Heart right ventricle (tissue), 16 donors: Measurements from ENCODE around the gene HK1. TPM values are rescaled to one million over a fixed set of nuclear protein-coding genes. Genes with fewer than 3 reads are reported as not detected.

Experiments used
- ATAC-seq, 8 donors: fragments of 200-7000 bp; cut with Tn5 transposase; one replicate each; pipeline ENCODE4 v1.9.1; 2020; ENCODE audit warnings: mild to moderate bottlenecking in 8 of 8, moderate library complexity in 8 of 8, moderate number of reproducible peaks in 1 of 8
- DNase-seq, 2 donors: peaks; one replicate each; pipeline ENCODE4 v3.0.0-alpha.2; 2020
- H3K27ac ChIP-seq, 10 donors: fragments of 200-600 bp; sonication (generic) in 2 of 10; one replicate each; pipeline versions ENCODE4 v1.5.0 to v1.8.0; 2020 to 2022; ENCODE audit warnings: mild to moderate bottlenecking in 3 of 10
- H3K27me3 ChIP-seq, 7 donors: fragments of 200-600 bp; one replicate each; pipeline ENCODE4 v1.8.0; 2021 to 2022; ENCODE audit warnings: mild to moderate bottlenecking in 2 of 7
- H3K36me3 ChIP-seq, 9 donors: fragments of 200-600 bp; sonication (generic) in 1 of 9; one replicate each; pipeline versions ENCODE4 v1.5.0 to v1.8.0; 2020 to 2022; ENCODE audit warnings: mild to moderate bottlenecking in 2 of 9
- H3K4me1 ChIP-seq, 9 donors: fragments of 200-600 bp; sonication (generic) in 1 of 9; one replicate each; pipeline versions ENCODE4 v1.5.0 to v1.8.0; 2020 to 2022; ENCODE audit warnings: mild to moderate bottlenecking in 4 of 9
- H3K4me3 ChIP-seq, 10 donors: fragments of 200-600 bp; sonication (generic) in 2 of 10; one replicate each; pipeline versions ENCODE4 v1.5.0 to v1.8.0; 2020 to 2022; ENCODE audit warnings: mild to moderate bottlenecking in 7 of 10, moderate library complexity in 2 of 10
- H3K9me3 ChIP-seq, 11 donors: fragments of 200-600 bp in 10 of 11; sonication (generic) in 2 of 11; one replicate each; pipeline versions ENCODE4 v1.5.0 to v1.8.0; 2013 to 2022; ENCODE audit warnings: mild to moderate bottlenecking in 2 of 11, control low read depth in 1 of 11, moderate library complexity in 1 of 11
- CTCF ChIP-seq, 9 donors: fragments of 200-600 bp; sonication (generic) in 2 of 9; IDR thresholded peaks; one replicate each; pipeline versions ENCODE4 v1.5.0 to v1.8.0; 2021 to 2022; ENCODE audit warnings: antibody characterized with exemption in 9 of 9, mild to moderate bottlenecking in 5 of 9, moderate library complexity in 1 of 9
- WGBS, 2 donors: extraction: QIAGEN DNeasy Blood & Tissue Kit; methylation state at CpG; one replicate each; pipeline ENCODE4 v1.1.7; 2013; ENCODE audit warnings: inconsistent platforms in 1 of 2; 5-methylcytosine and 5-hydroxymethylcytosine counted together
- intact Hi-C, 10 donors: fragments of 100-400 bp; cut with DNase I; formaldehyde crosslinking; loops; one replicate each; pipeline versions ENCODE4 v1.11.1 to v1.14.2; 2022
- polyA plus RNA-seq, 2 donors: library from polyadenylated mRNA; stranded (reverse); fragments of 200-250 nt; gene quantifications; one replicate each; pipeline ENCODE4 v1.2.3, GENCODE V29; 2013
- total RNA-seq, 10 donors: library from RNA; stranded (reverse); fragmentation: NEBNext Ultra II Directional in 3 of 10; extraction: Animal tissue kit (Norgen Biotek cat#: 25700) in 3 of 10; gene quantifications; one replicate each; pipeline versions ENCODE4 v1.2.1 to v1.2.4, GENCODE V29; 2021 to 2023
- donor health status: Arrhythmogenic right ventricular cardiomyopathy.
- donor health status: ischemic (EF 13 %, LVEDD 7.1; RV severe dilation, severe dysfunction).
- donor health status: healthy with polysubstance abuse.
- donor health status: DM: no; HTN: yes; CAD: no.
- donor health status: DM: no; HTN: no; CAD: no.
- donor health status: ischemic (EF 25% LVEDD 6.9; RV normal size, moderate dysfunction).
- donor health status: ischemic (EF 25% LVEDD 5.7; RV mildly dilated, moderate dysfunction).
- donor health status: healthy.
- donor health status: DM: yes; HTN: yes; CAD: no.
- donor health status: Ischemic cardiomyopathy.
- donor health status: ischemic (EF 35%, LVEDD 5.7; RV mildly dilated, moderate dysfunction).
- donor health status: nonischemic (EF 11% LVEDD 7.7; RV severe dilation, severe dysfunction).
- donor health status: DM: yes; HTN: yes; CAD: no.
- donor health status: PGD.
- donor health status: ischemic (EF 29% LVEDD 5.4; RV normal size, mild dysfunction).
- donor health status: nonischemic (EF 23%, LVEDD 6.1; RV moderate dilation, normal function).

The HK1 gene
- total and polyA plus RNA-seq, 12 donors = 51.9 to 322 (median 233) TPM

GRCh38 chr10:69439813-69440506 is 161.7 kb downstream of the HK1 start:
- Histone ChIP-seq H3K36me3 (no peaks in the 10 kb centered on the region), H3K9me3 (no peaks in the 10 kb centered on the region), H3K4me1 (peaks cover 6 to 35% (median 19%) of the 10 kb centered on the region in 9 donors), H3K27ac (peak overlapping the region in 1 of 10 donors; percentile 82), H3K4me3 (no peak overlapping the region), H3K27me3 (no peaks in the 10 kb centered on the region)
- WGBS, 2 donors = 54 to 57% methylated on average over 5 of the region's 5 CpGs
- ATAC-seq = no peak
- intact Hi-C loops = no loop called here
- no peak for TF ChIP-seq CTCF (IDR thresholded peaks at IDR 0.05)
- DNase-seq = no peak

- Histone ChIP-seq H3K27me3 (no peaks in the 10 kb centered on the region), H3K9me3 (no peaks in the 10 kb centered on the region), H3K27ac (no peak overlapping the region), H3K36me3 (no peaks in the 10 kb centered on the region), H3K4me1 (peaks cover 6 to 24% (median 15%) of the 10 kb centered on the region in 9 donors), H3K4me3 (no peak overlapping the region)
- TF ChIP-seq CTCF (IDR thresholded peaks at IDR 0.05) = no peak
- DNase-seq (no peak), ATAC-seq (no peak)
- intact Hi-C loops = no loop called here
- 83 to 100% methylated on average over 1 of the region's 1 CpG for WGBS, 2 donors
These were observed 165.1 kb downstream of the HK1 start for GRCh38 chr10:69443354-69443753.

GRCh38 chr10:69445041-69445440 is 166.7 kb downstream of the HK1 start:
- intact Hi-C loops = no loop called here
- Histone ChIP-seq H3K4me3 (no peak overlapping the region), H3K27ac (no peak overlapping the region), H3K4me1 (peaks cover 0 to 15% (median 8%) of the 10 kb centered on the region in 9 donors), H3K9me3 (no peaks in the 10 kb centered on the region), H3K27me3 (no peaks in the 10 kb centered on the region), H3K36me3 (no peaks in the 10 kb centered on the region)
- no peak for TF ChIP-seq CTCF (IDR thresholded peaks at IDR 0.05)
- ATAC-seq (no peak), DNase-seq (no peak)
- WGBS, 2 donors = 88 to 91% methylated on average over 4 of the region's 4 CpGs

GRCh38 chr10:69446229-69446628 is 167.9 kb downstream of the HK1 start:
- Histone ChIP-seq H3K4me1 (peaks cover 0 to 22% (median 18%) of the 10 kb centered on the region in 9 donors), H3K4me3 (no peak overlapping the region), H3K27ac (no peak overlapping the region), H3K9me3 (no peaks in the 10 kb centered on the region), H3K27me3 (peaks cover 0 to 2% (median 0%) of the 10 kb centered on the region in 7 donors), H3K36me3 (no peaks in the 10 kb centered on the region)
- DNase-seq = no peak
- intact Hi-C loops = no loop called here
- TF ChIP-seq CTCF (IDR thresholded peaks at IDR 0.05) = no peak
- no peak for ATAC-seq
